HL-60 (cell line): ENCODE results near the gene UIMC1.

Experiments used
- DNase-seq, 2 experiments: peaks; one replicate each; pipeline ENCODE4 v3.0.0-alpha.2; 2010 to 2020; ENCODE audit warnings: low read depth in 1 of 2, low spot score in 1 of 2
- H3K27ac ChIP-seq: fragments of 250-450 bp; sonication (Bioruptor Pico); replicated peaks from 2 replicates; pipeline ENCODE4 v1.5.1; 2020; ENCODE audit warnings: mild to moderate bottlenecking, moderate library complexity
- H3K27me3 ChIP-seq: fragments of 250-450 bp; sonication (Bioruptor Pico); 2 replicates; pipeline ENCODE4 v1.5.1; 2021; ENCODE audit warnings: mild to moderate bottlenecking, moderate library complexity; ENCODE audit not compliant: insufficient read depth, poor library complexity, severe bottlenecking
- H3K4me3 ChIP-seq: replicated peaks from 2 replicates; pipeline ENCODE4 v1.5.1; 2011; ENCODE audit warnings: mild to moderate bottlenecking, control low read depth, low read length; ENCODE audit not compliant: insufficient read depth
- CTCF ChIP-seq: IDR thresholded peaks from one replicate; pipeline ENCODE4 v1.5.1; 2011; ENCODE audit warnings: low read length, control low read depth, inconsistent platforms; ENCODE audit not compliant: insufficient read depth
- GABPA ChIP-seq: IDR thresholded peaks from 2 replicates; pipeline ENCODE4 v1.6.1; 2012; ENCODE audit warnings: low read depth
- POLR2AphosphoS5 ChIP-seq: IDR thresholded peaks from 2 replicates; pipeline ENCODE4 v1.6.1; 2012; ENCODE audit warnings: low read depth
- REST ChIP-seq: IDR thresholded peaks from 2 replicates; pipeline ENCODE4 v1.6.1; 2012; ENCODE audit warnings: low read depth; ENCODE audit not compliant: insufficient replicate concordance
- SPI1 ChIP-seq: IDR thresholded peaks from 2 replicates; pipeline ENCODE4 v1.6.1; 2012; ENCODE audit warnings: low read depth, mild to moderate bottlenecking, borderline replicate concordance

The UIMC1 gene

GRCh38 chr5:176882567-176882903 is 124.0 kb downstream of the UIMC1 start:
- TF ChIP-seq GABPA: no peak
- TF ChIP-seq CTCF: no peak
- TF ChIP-seq SPI1: peak; percentile 35; the same call in 1 of the 2 replicates
- TF ChIP-seq POLR2AphosphoS5: no peak
- no peak for TF ChIP-seq REST
- Histone ChIP-seq H3K4me3 (no peak overlapping the region), H3K27me3 (peaks cover 5% of the 10 kb centered on the region), H3K27ac (no peak overlapping the region)
- no peak for DNase-seq

- no peak for DNase-seq
- Histone ChIP-seq H3K4me3 (no peak overlapping the region), H3K27me3 (peaks cover 11% of the 10 kb centered on the region), H3K27ac (no peak overlapping the region)
- TF ChIP-seq CTCF (no peak), SPI1 (no peak), REST (no peak), POLR2AphosphoS5 (no peak), GABPA (no peak)
These were observed 124.6 kb downstream of the UIMC1 start for GRCh38 chr5:176881816-176882566.

- H3K4me3 ChIP-seq: no peak overlapping the region
- TF ChIP-seq POLR2AphosphoS5 (no peak), SPI1 (no peak), GABPA (no peak), REST (no peak)
- no peak overlapping the region for H3K27ac ChIP-seq
- DNase-seq: no peak
- peaks cover 19% of the 10 kb centered on the region for H3K27me3 ChIP-seq
These were observed 125.4 kb downstream of the UIMC1 start for GRCh38 chr5:176881021-176881749.
